ENCODE results near the gene BORCS6. TPM values are rescaled to one million over a fixed set of nuclear protein-coding genes. Genes with fewer than 3 reads are reported as not detected.

The BORCS6 gene
- total and polyA plus RNA-seq, 4 donors, result 4.1 to 6.8 (median 5.7) TPM

- Histone ChIP-seq H3K27me3 (ENCODE audit: control insufficient read depth in 4 of 4, insufficient read depth in 4 of 4, low read length in 3 of 4) (no peaks in the 10 kb centered on the region), H3K36me3 (ENCODE audit: control insufficient read depth in 4 of 4, insufficient read depth in 3 of 4, low read depth in 1 of 4, low read length in 3 of 4) (no peaks in the 10 kb centered on the region), H3K9ac (ENCODE audit: low read depth in 1 of 2, low read length in 2 of 2) (peak overlapping the region; percentile 63 to 96), H3K9me3 (ENCODE audit: control insufficient read depth in 4 of 4, low read length in 3 of 4) (no peaks in the 10 kb centered on the region), H3K4me3 (ENCODE audit: low read depth in 1 of 3, low read length in 3 of 3) (peak overlapping the region; percentile 28 to 51 (median 43)), H3K27ac (ENCODE audit: low read depth in 1 of 2, low read length in 2 of 2) (peak overlapping the region; percentile 90 to 91), H3K4me1 (ENCODE audit: control insufficient read depth in 4 of 4, insufficient read depth in 4 of 4, low read length in 3 of 4) (peaks cover 2 to 31% (median 19%) of the 10 kb centered on the region in 4 donors)
- WGBS, result 6% methylated on average over 14 of the region's 14 CpGs
- TF ChIP-seq FOXA2 (IDR thresholded peaks at IDR 0.05), result no peak
- TF ChIP-seq YY1 (IDR thresholded peaks at IDR 0.05), result no peak
- no peak for TF ChIP-seq GABPA (IDR thresholded peaks at IDR 0.05 in 1 of 2, conservative IDR thresholded peaks at IDR 0.05 in 1 of 2)
- TF ChIP-seq, protein P1, sequence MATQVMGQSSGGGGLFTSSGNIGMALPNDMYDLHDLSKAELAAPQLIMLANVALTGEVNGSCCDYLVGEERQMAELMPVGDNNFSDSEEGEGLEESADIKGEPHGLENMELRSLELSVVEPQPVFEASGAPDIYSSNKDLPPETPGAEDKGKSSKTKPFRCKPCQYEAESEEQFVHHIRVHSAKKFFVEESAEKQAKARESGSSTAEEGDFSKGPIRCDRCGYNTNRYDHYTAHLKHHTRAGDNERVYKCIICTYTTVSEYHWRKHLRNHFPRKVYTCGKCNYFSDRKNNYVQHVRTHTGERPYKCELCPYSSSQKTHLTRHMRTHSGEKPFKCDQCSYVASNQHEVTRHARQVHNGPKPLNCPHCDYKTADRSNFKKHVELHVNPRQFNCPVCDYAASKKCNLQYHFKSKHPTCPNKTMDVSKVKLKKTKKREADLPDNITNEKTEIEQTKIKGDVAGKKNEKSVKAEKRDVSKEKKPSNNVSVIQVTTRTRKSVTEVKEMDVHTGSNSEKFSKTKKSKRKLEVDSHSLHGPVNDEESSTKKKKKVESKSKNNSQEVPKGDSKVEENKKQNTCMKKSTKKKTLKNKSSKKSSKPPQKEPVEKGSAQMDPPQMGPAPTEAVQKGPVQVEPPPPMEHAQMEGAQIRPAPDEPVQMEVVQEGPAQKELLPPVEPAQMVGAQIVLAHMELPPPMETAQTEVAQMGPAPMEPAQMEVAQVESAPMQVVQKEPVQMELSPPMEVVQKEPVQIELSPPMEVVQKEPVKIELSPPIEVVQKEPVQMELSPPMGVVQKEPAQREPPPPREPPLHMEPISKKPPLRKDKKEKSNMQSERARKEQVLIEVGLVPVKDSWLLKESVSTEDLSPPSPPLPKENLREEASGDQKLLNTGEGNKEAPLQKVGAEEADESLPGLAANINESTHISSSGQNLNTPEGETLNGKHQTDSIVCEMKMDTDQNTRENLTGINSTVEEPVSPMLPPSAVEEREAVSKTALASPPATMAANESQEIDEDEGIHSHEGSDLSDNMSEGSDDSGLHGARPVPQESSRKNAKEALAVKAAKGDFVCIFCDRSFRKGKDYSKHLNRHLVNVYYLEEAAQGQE (IDR thresholded peaks at IDR 0.05), result peak; percentile 2
- TF ChIP-seq JUND (IDR thresholded peaks at IDR 0.05), result no peak
- peak; percentile 36 for DNase-seq (ENCODE audit: low spot score)
Measured at GRCh38 chr17:8173871-8174322, 16.1 kb downstream of the BORCS6 start.

DNA sequence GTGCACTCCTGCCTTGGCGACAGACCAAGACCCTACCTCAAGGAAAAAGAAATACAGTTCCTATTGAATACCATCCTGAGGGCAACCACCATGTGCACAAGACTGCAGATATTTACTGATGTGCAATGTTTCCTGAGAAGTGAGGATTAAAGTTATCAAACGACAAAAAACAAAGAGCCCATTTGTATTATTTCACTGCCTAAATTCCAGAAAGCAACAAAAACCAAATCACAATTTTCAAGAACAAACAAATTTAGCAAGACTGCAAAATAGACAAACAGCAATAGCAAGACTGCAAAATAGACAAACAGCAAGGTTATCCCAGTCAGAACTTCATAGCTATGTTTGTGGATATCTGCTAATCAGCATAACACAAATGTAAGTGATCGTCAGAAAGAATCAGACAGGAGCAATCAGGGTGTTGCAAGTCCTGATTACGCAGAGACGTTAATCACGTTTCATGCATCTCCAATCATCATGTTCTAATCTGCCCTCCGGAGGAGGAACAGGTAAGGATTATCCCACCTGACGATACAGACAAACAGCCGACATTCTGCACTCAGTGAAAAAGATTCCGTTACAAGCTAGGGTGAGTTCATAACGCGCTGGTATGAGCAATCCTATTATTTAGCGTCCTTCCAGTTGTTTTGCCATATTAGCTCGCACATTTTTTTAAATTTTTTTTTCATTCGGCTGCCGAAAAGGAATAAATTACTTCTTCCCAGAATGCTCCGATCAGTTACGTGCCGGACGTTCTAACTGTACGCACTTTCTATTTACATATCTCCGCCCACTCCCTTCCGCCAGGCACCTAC is 16.7 kb downstream of the BORCS6 start:
- TF ChIP-seq, protein P2, sequence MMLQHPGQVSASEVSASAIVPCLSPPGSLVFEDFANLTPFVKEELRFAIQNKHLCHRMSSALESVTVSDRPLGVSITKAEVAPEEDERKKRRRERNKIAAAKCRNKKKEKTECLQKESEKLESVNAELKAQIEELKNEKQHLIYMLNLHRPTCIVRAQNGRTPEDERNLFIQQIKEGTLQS (IDR thresholded peaks at IDR 0.05), result peak; percentile 89
- TF ChIP-seq, protein P1 (IDR thresholded peaks at IDR 0.05), result peak; percentile 85
- TF ChIP-seq RAD21 (IDR thresholded peaks at IDR 0.05) (peak; percentile 37 to 57), YY1 (IDR thresholded peaks at IDR 0.05) (peak; percentile 90), HNF4A (conservative IDR thresholded peaks at IDR 0.05) (peak; percentile 46 to 60), SP1 (IDR thresholded peaks at IDR 0.05) (peak; percentile 93), FOXA2 (IDR thresholded peaks at IDR 0.05) (peak; percentile 51), NR2F2 (IDR thresholded peaks at IDR 0.05) (peak; percentile 72), GABPA (IDR thresholded peaks at IDR 0.05 in 1 of 2, conservative IDR thresholded peaks at IDR 0.05 in 1 of 2) (peak; percentile 32 to 74), CTCF (IDR thresholded peaks at IDR 0.05; ENCODE audit: low read depth, low read length, missing input control) (no peak), JUND (IDR thresholded peaks at IDR 0.05) (peak; percentile 64 to 77), FOXA1 (IDR thresholded peaks at IDR 0.05) (peak; percentile 77), RXRA (IDR thresholded peaks at IDR 0.05) (peak; percentile 68 to 81), EGR1 (IDR thresholded peaks at IDR 0.05; ENCODE audit: low read depth in 2 of 2) (peak; percentile 64 to 80), MAX (IDR thresholded peaks at IDR 0.05) (peak; percentile 79), TAF1 (conservative IDR thresholded peaks at IDR 0.05) (peak; percentile 76), HNF4G (IDR thresholded peaks at IDR 0.05) (no peak)
- TF ChIP-seq, protein P3, sequence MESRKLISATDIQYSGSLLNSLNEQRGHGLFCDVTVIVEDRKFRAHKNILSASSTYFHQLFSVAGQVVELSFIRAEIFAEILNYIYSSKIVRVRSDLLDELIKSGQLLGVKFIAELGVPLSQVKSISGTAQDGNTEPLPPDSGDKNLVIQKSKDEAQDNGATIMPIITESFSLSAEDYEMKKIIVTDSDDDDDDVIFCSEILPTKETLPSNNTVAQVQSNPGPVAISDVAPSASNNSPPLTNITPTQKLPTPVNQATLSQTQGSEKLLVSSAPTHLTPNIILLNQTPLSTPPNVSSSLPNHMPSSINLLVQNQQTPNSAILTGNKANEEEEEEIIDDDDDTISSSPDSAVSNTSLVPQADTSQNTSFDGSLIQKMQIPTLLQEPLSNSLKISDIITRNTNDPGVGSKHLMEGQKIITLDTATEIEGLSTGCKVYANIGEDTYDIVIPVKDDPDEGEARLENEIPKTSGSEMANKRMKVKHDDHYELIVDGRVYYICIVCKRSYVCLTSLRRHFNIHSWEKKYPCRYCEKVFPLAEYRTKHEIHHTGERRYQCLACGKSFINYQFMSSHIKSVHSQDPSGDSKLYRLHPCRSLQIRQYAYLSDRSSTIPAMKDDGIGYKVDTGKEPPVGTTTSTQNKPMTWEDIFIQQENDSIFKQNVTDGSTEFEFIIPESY (IDR thresholded peaks at IDR 0.05), result peak; percentile 92
- H3K27ac ChIP-seq (ENCODE audit: low read depth in 1 of 2, low read length in 2 of 2), result peak overlapping the region; percentile 90 to 91
- DNase-seq (ENCODE audit: low spot score), result peak; percentile 71
- peaks cover 2 to 31% (median 19%) of the 10 kb centered on the region in 4 donors for H3K4me1 ChIP-seq (ENCODE audit: control insufficient read depth in 4 of 4, insufficient read depth in 4 of 4, low read length in 3 of 4)
- no peaks in the 10 kb centered on the region for H3K27me3 ChIP-seq (ENCODE audit: control insufficient read depth in 4 of 4, insufficient read depth in 4 of 4, low read length in 3 of 4)
- under 1% methylated on average over 23 of the region's 23 CpGs for WGBS
- H3K4me3 ChIP-seq (ENCODE audit: low read depth in 1 of 3, low read length in 3 of 3), result peak overlapping the region in 2 of 3 donors; percentile 28 to 46
- peak overlapping the region; percentile 63 to 96 for H3K9ac ChIP-seq (ENCODE audit: low read depth in 1 of 2, low read length in 2 of 2)
- H3K9me3 ChIP-seq (ENCODE audit: control insufficient read depth in 4 of 4, low read length in 3 of 4), result no peaks in the 10 kb centered on the region
- no peaks in the 10 kb centered on the region for H3K36me3 ChIP-seq (ENCODE audit: control insufficient read depth in 4 of 4, insufficient read depth in 3 of 4, low read depth in 1 of 4, low read length in 3 of 4)

Measured in liver (tissue), 9 donors.